GM21526 (cell line): ENCODE measurements around the gene C6orf118.

Experiments used
- ATAC-seq: cut with Tn5 transposase; IDR thresholded peaks from one replicate; pipeline ENCODE4 v1.9.1; 2021; ENCODE audit warnings: moderate library complexity; ENCODE audit not compliant: unreplicated experiment, low FRiP score

Gene C6orf118

DNA sequence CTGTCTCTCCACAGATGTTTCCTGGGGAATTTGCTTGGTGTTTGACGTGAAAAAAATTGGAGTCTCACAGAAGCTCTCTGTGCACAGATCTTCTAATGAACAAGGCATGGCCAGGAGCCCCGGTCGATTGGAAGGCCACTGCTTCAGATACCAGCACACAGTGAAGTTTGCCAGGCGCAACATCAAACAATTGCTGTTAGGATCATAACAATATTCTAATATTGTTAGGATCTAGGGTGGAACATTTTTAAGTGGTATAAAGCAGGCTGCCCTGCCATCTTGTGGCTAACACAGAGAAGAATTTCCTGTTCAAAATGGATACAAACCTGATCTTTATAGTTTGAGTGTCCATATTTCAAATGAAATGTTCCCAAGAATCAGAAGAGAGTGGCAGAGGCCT is 64.1 kb downstream of the C6orf118 start:
- ATAC-seq, result no peak

DNA sequence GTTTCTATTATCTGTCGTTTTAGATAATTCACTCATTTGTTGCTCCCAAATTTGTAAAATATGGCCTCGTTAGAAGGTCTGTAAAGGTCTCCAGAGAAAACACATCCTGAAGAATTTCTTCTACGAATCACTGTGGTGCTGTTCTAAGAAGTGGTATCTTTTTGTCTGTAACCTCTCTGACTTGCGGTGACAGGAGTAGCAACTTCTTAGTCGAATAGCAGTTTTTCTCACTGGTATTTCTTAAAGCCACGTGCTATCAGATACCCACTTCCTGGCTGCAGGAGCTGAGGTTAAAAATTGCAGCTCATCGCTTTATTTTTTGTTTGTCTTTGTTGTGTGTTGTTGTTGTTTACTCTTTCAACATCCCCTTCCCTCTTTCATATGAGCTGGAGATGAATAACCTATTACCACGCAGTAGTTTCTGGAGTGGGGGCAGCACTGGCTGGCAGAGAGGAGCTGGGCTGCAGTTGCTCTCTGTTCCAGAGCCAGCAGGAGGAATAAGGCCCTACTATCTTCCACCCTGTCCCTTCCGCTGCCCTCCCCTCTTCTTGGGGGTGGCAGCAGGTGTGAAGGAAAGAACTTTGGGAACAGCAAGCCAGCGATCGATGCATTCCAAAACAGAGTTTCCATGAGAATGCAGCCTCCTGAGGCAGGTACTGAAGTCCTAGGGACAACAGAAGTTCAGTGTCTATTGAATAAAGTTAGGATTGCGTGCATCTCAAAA is 64.7 kb downstream of the C6orf118 start:
- ATAC-seq, result no peak

DNA sequence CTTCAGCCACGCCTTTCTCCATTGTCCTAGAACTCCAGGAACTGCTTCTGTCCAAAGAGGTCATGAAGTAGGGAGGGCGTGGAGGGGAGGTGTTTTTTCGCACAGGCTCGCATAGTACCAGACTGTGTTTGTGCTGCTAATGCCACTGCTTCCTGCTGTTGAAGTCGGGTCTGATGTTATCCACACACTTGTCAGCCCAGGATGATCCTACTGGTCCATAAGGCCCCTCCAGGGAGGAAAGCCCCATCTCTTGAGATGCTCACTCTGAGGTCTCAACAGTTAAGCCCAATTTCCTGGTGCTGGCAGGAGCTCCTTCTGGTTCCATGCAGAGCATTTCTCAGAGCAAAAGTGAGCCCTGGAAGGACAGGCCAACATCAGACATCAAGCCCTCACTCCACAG is 65.6 kb downstream of the C6orf118 start:
- no peak for ATAC-seq

DNA sequence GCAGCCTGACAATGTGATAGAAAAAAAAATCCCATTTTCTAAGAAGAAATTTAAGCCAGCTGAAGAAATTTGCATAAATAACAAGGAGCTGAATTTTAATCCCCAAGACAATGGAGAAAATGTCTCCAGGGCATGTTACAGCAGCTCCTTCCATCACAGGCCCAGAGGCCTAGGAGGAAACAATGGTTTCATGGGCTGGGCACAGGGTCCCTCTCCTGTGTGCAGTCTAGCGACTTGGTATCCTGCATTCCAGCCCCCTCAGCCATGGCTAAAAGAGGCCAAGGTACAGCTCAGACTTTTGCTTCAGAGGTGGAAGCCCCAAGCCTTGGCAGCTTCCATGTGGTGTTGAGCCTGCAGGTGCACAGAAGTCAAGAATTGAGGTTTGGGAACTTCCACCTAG is 73.1 kb downstream of the C6orf118 start:
- no peak for ATAC-seq

- no peak for ATAC-seq
Measured at GRCh38 chr6:165232731-165233488, 76.5 kb downstream of the C6orf118 start.

DNA sequence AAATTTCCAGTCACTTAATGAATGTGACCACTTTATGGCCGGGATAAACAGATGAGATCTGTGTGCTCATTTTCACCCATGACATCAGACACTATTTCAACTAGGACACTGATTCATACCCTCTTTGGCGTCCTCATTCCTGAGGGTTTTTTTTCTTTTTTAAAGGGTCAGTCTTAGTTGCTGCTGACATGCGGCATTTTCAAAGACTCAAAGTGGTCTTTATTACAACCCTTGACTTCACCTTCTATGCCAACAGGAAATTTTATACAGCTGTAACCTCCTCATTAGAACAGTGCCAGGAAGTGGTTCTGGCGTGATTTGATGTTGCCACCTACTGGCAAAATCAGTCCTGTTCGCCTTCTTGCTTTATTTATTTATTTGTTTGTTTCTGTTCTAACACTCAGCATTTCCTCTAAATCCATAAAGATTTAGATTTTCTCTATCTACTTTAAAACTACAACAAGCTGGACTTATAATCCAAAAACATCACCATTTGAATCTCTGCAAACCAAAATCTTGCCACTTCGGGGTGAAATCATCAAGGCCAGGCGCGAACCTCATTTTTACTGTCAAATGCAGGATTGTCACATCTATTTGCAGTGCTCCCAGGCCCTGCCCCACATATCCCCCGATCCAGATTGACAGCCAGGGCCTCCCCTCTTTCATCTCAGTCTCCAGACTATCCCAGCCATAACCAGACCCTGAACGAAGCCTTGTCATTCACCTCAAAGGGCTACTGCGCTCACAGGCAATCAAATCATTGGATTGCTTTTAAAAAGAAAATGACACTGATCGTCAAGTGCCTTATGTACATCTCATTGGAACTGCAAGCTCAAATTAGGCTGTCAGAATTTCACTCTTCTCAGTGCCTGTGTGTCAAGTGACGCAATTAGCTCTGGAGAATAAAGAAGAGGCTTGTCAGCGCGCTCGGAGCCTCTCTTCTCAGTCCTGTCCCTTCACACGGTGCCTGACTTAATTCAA is 77.5 kb downstream of the C6orf118 start:
- no peak for ATAC-seq

DNA sequence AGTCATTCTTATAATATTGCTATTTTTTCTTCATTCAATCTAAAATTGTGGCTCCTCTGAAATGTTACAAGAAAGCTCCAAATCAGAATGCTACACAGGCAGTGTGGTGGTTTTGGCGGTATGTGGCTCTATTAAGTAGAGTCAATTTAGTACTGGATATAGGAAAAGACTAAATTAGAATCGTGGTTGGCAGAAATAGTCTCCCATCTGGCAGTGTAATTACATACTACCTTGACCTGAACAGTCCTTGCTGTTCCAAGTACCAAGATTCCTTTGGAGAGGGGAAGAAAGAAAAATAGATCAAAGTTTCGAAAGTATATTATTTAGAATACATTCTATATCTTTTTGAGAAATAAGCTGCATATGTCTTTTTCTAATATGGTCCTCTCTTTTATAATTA is 78.2 kb downstream of the C6orf118 start:
- ATAC-seq, result no peak
